Motor neuron (in vitro differentiated cells): Measurements from ENCODE around the gene MYLIP. TPM values are rescaled to one million over a fixed set of nuclear protein-coding genes. Genes with fewer than 3 reads are reported as not detected.

Experiments used
- ATAC-seq, 8 experiments: fragments of 200-7000 bp; cut with Tn5 transposase; replicated peaks in 6 of 8; 2 replicates each; pipeline ENCODE4 v1.8.0; 2021; ENCODE audit warnings: mild to moderate bottlenecking in 8 of 8, moderate library complexity in 8 of 8
- H3K27ac ChIP-seq, 2 donors: fragments of 250-450 bp; sonication (Bioruptor Pico); 2 replicates each; pipeline ENCODE4 v1.9.0; 2021; ENCODE audit warnings: antibody characterized with exemption in 2 of 2, mild to moderate bottlenecking in 2 of 2, moderate library complexity in 1 of 2
- H3K4me1 ChIP-seq, 2 donors: fragments of 250-450 bp; sonication (Bioruptor Pico); replicated peaks in 1 of 2; 2 replicates each; pipeline ENCODE4 v1.6.1; 2021; ENCODE audit warnings: antibody characterized with exemption in 2 of 2, mild to moderate bottlenecking in 2 of 2, moderate library complexity in 1 of 2
- H3K4me3 ChIP-seq, 5 donors: fragments of 250-450 bp; sonication (Bioruptor Pico); 2 replicates each; pipeline ENCODE4 v1.9.0; 2021; ENCODE audit warnings: antibody characterized with exemption in 5 of 5, mild to moderate bottlenecking in 5 of 5, moderate library complexity in 4 of 5
- WGBS, 10 experiments: fragments of 450-650 bp; shearing (Covaris generic); methylation state at CpG; one replicate each; pipeline ENCODE4 v1.0.0; 2022; 5-methylcytosine and 5-hydroxymethylcytosine counted together
- in situ Hi-C, 9 experiments: fragments of 400-800 bp; cut with MboI; loops; one replicate each; pipeline ENCODE4 v1.15.0; 2021; ENCODE audit warnings: low sequenced_read_pairs in 9 of 9, low pct_unique_long_range_greater_than_20kb in 2 of 9; ENCODE audit not compliant: unreplicated experiment in 9 of 9
- total RNA-seq, 8 experiments: library from RNA; unstranded; fragments of 300-600 nt; gene quantifications; 2 replicates each; pipeline versions ENCODE4 v1.2.3 to v1.2.4, GENCODE V29; 2022

Gene MYLIP
- total RNA-seq, 8 experiments from 2014 or later = 7.5 to 36.2 (median 15.6) TPM

DNA sequence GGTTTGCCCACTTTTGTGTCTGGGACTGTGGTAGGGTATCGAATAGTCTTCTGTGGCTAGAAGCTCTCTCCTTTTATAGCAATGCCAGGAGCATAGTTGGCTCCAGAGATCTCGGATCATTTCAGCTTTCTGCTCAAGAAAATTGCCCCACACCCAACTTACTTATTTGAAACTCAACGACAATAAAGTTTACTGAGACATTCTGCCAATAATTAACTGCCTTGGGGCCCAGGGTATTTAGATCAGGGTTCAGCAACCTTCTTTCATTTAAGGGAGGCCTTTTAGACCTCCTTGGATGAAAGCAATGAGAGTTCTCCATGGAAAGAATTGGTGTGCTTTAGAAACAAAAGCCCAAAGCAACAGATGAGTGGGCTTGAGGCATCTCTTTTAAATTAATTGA, 55.7 kb downstream of the MYLIP start:
- in situ Hi-C loops = loop anchor here in 6 of 9 experiments (25.0 kb wide), 1 partner anchor 497 kb away; no protein-coding TSS in a partner anchor
- Histone ChIP-seq H3K4me3 (no peak overlapping the region), H3K4me1 (no peaks in the 10 kb centered on the region), H3K27ac (no peak overlapping the region)
- ATAC-seq = no peak
- 0 to 56% (median 29%) methylated on average over 1 to 3 of the region's 3 CpGs; no CpG with 5 or more reads in 4 of the 10 experiments for WGBS, 10 experiments

DNA sequence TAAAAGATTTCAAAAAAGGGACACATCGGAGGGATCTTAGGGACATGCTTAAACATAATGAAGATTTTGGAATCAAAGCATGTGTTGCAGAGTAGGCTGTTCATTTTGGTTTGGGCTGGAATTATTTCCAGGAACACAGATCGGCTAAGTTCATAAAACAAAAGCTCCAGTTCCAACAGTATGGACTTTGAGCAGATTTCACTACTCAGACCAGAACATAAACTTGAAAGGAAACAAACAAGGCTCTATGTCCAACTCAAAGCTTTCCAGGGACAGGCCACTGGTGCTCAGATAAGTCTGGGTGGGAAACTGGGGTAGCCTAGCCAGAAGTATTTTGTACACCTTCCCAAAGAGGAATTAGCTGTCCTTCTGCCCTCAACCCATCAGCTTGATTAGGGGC, 58.3 kb downstream of the MYLIP start:
- Histone ChIP-seq H3K4me1 (no peaks in the 10 kb centered on the region), H3K27ac (no peak overlapping the region), H3K4me3 (no peak overlapping the region)
- no peak for ATAC-seq
- WGBS, 10 experiments = 0 to 100% (median 93%) methylated on average over 1 to 2 of the region's 2 CpGs; no CpG with 5 or more reads in 1 of the 10 experiments
- in situ Hi-C loops = loop anchor here in 6 of 9 experiments (25.0 kb wide), 1 partner anchor 500 kb away; no protein-coding TSS in a partner anchor

DNA sequence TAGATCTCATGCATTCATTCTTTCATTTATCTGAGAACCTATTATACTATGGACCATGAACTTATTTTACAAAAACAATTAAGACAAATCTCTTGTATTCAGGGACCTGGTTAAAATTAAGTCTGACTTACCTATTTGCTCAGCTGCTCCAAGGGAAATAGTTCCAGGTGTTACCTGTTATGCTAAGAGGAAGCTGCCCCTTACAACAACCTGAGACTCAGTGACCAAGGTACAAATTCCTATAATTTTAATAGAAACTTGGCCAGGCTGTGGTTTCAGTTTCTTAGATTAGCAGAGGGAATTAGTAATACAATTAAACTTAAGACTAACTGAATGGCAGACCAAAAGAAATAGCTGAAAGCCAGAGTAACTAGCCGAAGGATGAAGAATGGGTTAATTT, 61.3 kb downstream of the MYLIP start:
- WGBS, 10 experiments = 0 to 100% (median 89%) methylated on average over 1 of the region's 1 CpG; no CpG with 5 or more reads in 1 of the 10 experiments
- in situ Hi-C loops = loop anchor here in 6 of 9 experiments (25.0 kb wide), 1 partner anchor 503 kb away; no protein-coding TSS in a partner anchor
- ATAC-seq = no peak

DNA sequence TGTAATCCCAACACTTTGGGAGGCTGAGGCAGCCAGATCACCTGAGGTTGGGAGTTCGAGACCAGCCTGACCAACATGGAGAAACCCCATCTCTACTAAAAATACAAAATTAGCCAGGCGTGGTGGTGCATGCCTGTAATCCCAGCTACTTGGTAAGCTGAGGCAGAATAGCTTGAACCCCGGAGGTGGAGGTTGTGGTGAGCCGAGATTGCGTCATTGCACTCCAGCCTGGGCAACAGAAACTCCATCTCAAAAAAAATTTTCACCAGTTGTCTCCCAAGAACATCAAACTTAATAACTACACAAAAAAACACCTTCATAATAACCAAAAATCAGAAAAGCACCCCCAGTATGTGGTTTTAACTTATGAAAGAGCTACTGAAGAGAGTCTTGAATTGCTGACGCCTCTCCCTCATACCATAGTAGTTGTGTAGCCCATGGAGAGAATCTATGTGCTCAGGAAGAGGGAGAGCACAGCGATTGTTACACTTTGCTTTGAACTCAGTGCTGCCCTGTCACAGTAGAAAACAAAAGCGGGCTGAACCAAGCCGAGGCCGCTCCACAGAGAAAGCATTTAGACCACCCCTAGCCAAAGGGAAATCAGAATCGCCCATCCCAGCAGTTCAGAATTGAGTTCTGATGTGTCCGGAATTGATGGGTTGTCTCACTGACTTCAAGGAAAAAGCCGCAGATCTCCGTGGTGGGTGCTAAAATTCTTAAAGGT, 67.5 kb downstream of the MYLIP start:
- 60 to 100% (median 80%) methylated on average over 1 to 6 of the region's 14 CpGs; no CpG with 5 or more reads in 1 of the 10 experiments for WGBS, 10 experiments
- no peak for ATAC-seq
- H3K4me3 ChIP-seq = no peak overlapping the region
- in situ Hi-C loops = loop anchor here in 6 of 9 experiments (25.0 kb wide), 1 partner anchor 509 kb away; no protein-coding TSS in a partner anchor
- peaks cover 11 to 12% of the 10 kb centered on the region in 2 donors for H3K4me1 ChIP-seq
- H3K27ac ChIP-seq = no peak overlapping the region

More for the DNA sequence above, 61.3 kb downstream of the MYLIP start:
- H3K4me1 ChIP-seq = no peaks in the 10 kb centered on the region
- H3K27ac ChIP-seq = no peak overlapping the region
- H3K4me3 ChIP-seq = no peak overlapping the region

DNA sequence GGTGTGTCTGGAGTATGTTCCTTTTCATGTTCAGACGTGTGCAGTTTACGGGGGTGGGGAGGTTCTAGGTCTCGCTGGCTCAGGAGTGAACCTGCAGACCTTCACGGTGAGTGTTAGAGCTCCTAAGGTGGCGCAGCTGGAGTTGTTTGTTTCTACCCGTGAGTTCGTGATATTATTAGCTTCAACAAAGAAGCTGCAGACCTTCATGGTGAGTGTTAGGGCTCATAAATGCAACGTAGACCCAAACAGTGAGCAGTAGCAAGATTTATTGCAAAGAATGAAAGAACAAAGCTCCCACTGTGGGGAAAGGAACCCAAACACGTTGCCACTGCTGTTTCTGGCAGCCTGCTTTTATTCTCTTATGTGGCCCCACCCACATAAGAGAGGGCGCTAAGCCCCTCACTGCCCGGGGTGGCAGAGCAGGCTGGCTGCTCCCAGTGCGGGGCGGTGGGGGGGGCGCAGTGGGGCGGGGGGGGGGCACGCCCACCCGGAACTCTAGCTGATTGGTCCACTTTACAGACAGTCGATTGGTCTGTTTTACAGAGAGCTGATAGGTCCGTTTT, 68.2 kb downstream of the MYLIP start:
- no peak overlapping the region for H3K27ac ChIP-seq
- ATAC-seq = no peak
- 46 to 100% (median 80%) methylated on average over 1 to 4 of the region's 19 CpGs; no CpG with 5 or more reads in 4 of the 10 experiments for WGBS, 10 experiments
- in situ Hi-C loops = loop anchor here in 6 of 9 experiments (25.0 kb wide), 1 partner anchor 510 kb away; no protein-coding TSS in a partner anchor
- peaks cover 11 to 12% of the 10 kb centered on the region in 2 donors for H3K4me1 ChIP-seq
- no peak overlapping the region for H3K4me3 ChIP-seq

Other genes starting within 250 kb of the MYLIP start
- 10 to 100 TPM in 2 of 8 experiments, 1 to 10 TPM in 6; 1.1 to 16.4 (median 4.5) TPM for gene GMPR, start 109.5 kb downstream of the MYLIP start, total RNA-seq